Measurements from ENCODE around the gene AIP. TPM values are rescaled to one million over a fixed set of nuclear protein-coding genes. Genes with fewer than 3 reads are reported as not detected.

The AIP gene
- total and polyA plus RNA-seq, 2 of the 8 experiments (the other 6 are each of a cell fraction or from before 2014, with no cell fraction given): 29.8 to 54.4 TPM

DNA sequence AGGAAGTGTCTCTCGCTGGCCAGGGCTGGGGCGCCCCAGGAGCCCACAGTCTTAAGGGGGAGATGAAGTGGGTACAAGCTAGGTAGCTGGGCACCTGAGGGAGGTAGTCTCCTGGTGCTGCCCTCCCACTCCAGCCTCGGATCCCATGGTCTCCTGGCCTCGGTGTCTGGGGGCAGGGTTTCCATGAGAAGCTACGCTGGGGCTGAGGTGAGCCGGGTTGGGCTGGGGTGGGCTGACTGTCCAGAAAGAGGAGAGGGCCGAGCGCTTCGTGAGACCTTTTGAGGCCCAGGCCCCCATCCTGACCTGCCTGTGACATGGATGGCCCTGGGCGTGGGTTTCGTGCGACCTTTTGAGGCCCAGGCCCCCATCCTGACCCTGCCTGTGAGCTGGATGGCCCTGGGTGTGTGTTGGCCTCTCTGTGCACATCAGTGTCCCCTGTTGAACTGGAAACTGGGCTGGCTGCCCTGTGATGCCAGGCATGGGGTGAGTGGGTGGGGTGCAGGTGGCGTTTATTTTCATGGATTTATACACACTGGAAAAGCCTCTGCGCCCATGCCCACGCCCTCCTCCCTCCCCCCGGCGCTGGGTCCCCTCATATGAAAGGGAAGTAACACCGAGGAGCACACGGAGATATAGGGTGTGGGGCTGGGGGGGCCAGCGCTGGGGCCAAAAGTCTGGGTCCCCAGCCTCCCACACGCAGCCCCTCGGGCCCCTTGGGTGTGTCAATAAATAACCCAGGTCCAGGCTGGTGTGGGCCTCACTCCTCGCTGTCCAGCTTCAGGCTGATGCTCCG is 8.6 kb downstream of the AIP start:
- no peak overlapping the region for H3K4ac ChIP-seq (replicated peaks; ENCODE audit: insufficient read length, low read depth, low read length)
- H2BK15ac ChIP-seq (ENCODE audit: low read length): no peak overlapping the region
- H2BK20ac ChIP-seq (ENCODE audit: low read length): no peak overlapping the region
- H3K56ac ChIP-seq (replicated peaks; ENCODE audit: insufficient read length, low read depth, low read length): no peak overlapping the region
- H3K4me2 ChIP-seq (ENCODE audit: insufficient read depth in 1 of 2, low read depth in 2 of 2, low read length in 2 of 2): no peak overlapping the region
- no peak overlapping the region for H2BK120ac ChIP-seq (replicated peaks; ENCODE audit: low read depth, low read length)
- H3K79me2 ChIP-seq (ENCODE audit: control insufficient read depth in 1 of 2, insufficient read depth in 2 of 2, low read length in 2 of 2): no peaks in the 10 kb centered on the region
- no peak overlapping the region for H3K18ac ChIP-seq (ENCODE audit: extremely low read depth, low read length)
- no peaks in the 10 kb centered on the region for H3K9me3 ChIP-seq (ENCODE audit: insufficient read depth in 2 of 2, low read depth in 1 of 2, low read length in 1 of 2)
- H4K5ac ChIP-seq (ENCODE audit: insufficient read length, low read depth, low read length): no peak overlapping the region
- FAIRE-seq: no peak
- no peak overlapping the region for H4K91ac ChIP-seq (replicated peaks; ENCODE audit: insufficient read length, low read length)
- H2AK5ac ChIP-seq (ENCODE audit: low read depth, low read length): no peak overlapping the region
- no peaks in the 10 kb centered on the region for H3K27me3 ChIP-seq (replicated peaks in 1 of 4; ENCODE audit: control insufficient read depth in 3 of 4, extremely low read depth in 1 of 4, insufficient read depth in 3 of 4, low read length in 3 of 4)
- DNase-seq (ENCODE audit: low read depth in 1 of 2, low spot score in 2 of 2): no peak
- H3K36me3 ChIP-seq (ENCODE audit: control insufficient read depth in 2 of 4, insufficient read depth in 4 of 4, low read length in 3 of 4): peaks cover 2 to 21% (median 14%) of the 10 kb centered on the region in 4 experiments; a peak in 6 of 8 replicates
- no peak overlapping the region for H3K4me3 ChIP-seq (ENCODE audit: extremely low read depth in 1 of 4, insufficient read depth in 2 of 4, low read depth in 3 of 4, low read length in 4 of 4)
- POLR2A ChIA-PET (ENCODE audit: partially characterized antibody): interaction anchor here (1.0 to 2.5 kb wide), 9 partner anchors 9 to 105 kb away, joined by 3 to 9 read pairs (median 4); partner anchors contain the start of genes PITPNM1, TBC1D10C and TMEM134
- H3K4me1 ChIP-seq (replicated peaks in 1 of 4; ENCODE audit: control insufficient read depth in 3 of 4, insufficient read depth in 4 of 4, low read length in 3 of 4): peaks cover 0 to 10% (median 0%) of the 10 kb centered on the region in 4 experiments; a peak in 2 of 7 replicates
- CTCF ChIA-PET (ENCODE audit: partially characterized antibody): interaction anchor here (0.8 to 2.6 kb wide), 10 partner anchors 14 to 146 kb away, joined by 3 to 7 read pairs (median 3); partner anchors contain the start of gene PITPNM1
- WGBS, 2 experiments (ENCODE audit: extremely low coverage in 1 of 2, insufficient coverage in 1 of 2, insufficient read length in 1 of 2, insufficient replicate concordance in 2 of 2, low coverage in 1 of 2, low lambda C conversion rate in 2 of 2, missing lambda C conversion rate in 1 of 2): 88% methylated on average over 24 of the region's 24 CpGs; no CpG with 5 or more reads in 1 of the 2 experiments
- H3K14ac ChIP-seq (ENCODE audit: insufficient read length): no peak overlapping the region
- no peak overlapping the region for H3K27ac ChIP-seq (ENCODE audit: low read depth, low read length)
- H3K23me2 ChIP-seq (ENCODE audit: low read depth, low read length): no peaks in the 10 kb centered on the region
- H2BK5ac ChIP-seq (ENCODE audit: low read depth, low read length): no peak overlapping the region
- no peak overlapping the region for H3K9ac ChIP-seq (replicated peaks in 1 of 4; ENCODE audit: extremely low read depth in 1 of 4, low read depth in 3 of 4, low read length in 3 of 4)
- H4K8ac ChIP-seq (ENCODE audit: extremely low read depth, insufficient read depth, low read length): no peak overlapping the region; the same call in 1 of the 2 replicates
- no peaks in the 10 kb centered on the region for H3K79me1 ChIP-seq (ENCODE audit: low read depth, low read length)
- H4K20me1 ChIP-seq (replicated peaks in 1 of 2; ENCODE audit: control insufficient read depth in 1 of 2, insufficient read depth in 2 of 2, low read length in 2 of 2): peaks cover 0 to 18% of the 10 kb centered on the region in 2 experiments
- no peak overlapping the region for H2BK12ac ChIP-seq (ENCODE audit: low read depth, low read length)
- no peak overlapping the region for H3K23ac ChIP-seq (ENCODE audit: insufficient read length)
- H2AFZ ChIP-seq (ENCODE audit: low read length): no peak overlapping the region
- TF ChIP-seq CHD2 (IDR thresholded peaks at IDR 0.05; ENCODE audit: low read length) (no peak), SUZ12 (IDR thresholded peaks at IDR 0.05; ENCODE audit: low read length) (no peak), SIRT6 (IDR thresholded peaks at IDR 0.05; ENCODE audit: low read length) (no peak), RXRA (IDR thresholded peaks at IDR 0.05; ENCODE audit: insufficient read depth, low read depth, low read length) (no peak), RBBP5 (IDR thresholded peaks at IDR 0.05; ENCODE audit: borderline replicate concordance, low read depth, low read length) (no peak), TBP (IDR thresholded peaks at IDR 0.05; ENCODE audit: low read depth, low read length) (no peak), KDM5A (IDR thresholded peaks at IDR 0.05; ENCODE audit: low read length) (no peak), CBX5 (IDR thresholded peaks at IDR 0.05; ENCODE audit: low read depth, low read length) (no peak), NRF1 (IDR thresholded peaks at IDR 0.05; ENCODE audit: low read depth, low read length) (no peak)
- TF ChIP-seq, protein P1, sequence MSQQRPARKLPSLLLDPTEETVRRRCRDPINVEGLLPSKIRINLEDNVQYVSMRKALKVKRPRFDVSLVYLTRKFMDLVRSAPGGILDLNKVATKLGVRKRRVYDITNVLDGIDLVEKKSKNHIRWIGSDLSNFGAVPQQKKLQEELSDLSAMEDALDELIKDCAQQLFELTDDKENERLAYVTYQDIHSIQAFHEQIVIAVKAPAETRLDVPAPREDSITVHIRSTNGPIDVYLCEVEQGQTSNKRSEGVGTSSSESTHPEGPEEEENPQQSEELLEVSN (IDR thresholded peaks at IDR 0.05): no peak

Data from H1 (cell line).